ENCODE results near the gene FSTL4. TPM values are rescaled to one million over a fixed set of nuclear protein-coding genes. Genes with fewer than 3 reads are reported as not detected.

FSTL4 gene
- total and polyA plus RNA-seq, 12 donors = 0.01 to 0.42 (median 0.38) TPM; not detected in 6

GRCh38 chr5:133624316-133624715, 12.0 kb upstream of the FSTL4 start:
- H3K27ac ChIP-seq = no peak overlapping the region
- intact Hi-C loops (cut with DNase I) = no loop called here
- ATAC-seq (no peak), DNase-seq (no peak)
- H3K27me3 ChIP-seq = peaks cover 0 to 22% (median 4%) of the 10 kb centered on the region in 7 donors
- TF ChIP-seq CTCF (IDR thresholded peaks at IDR 0.05) = no peak
- 64 to 68% methylated on average over 3 of the region's 3 CpGs for WGBS, 2 donors
- no peaks in the 10 kb centered on the region for H3K4me1 ChIP-seq
- H3K36me3 ChIP-seq = no peaks in the 10 kb centered on the region
- no peak overlapping the region for H3K4me3 ChIP-seq
- H3K9me3 ChIP-seq = peaks cover 0 to 8% (median 0%) of the 10 kb centered on the region in 11 donors

- Histone ChIP-seq H3K36me3 (no peaks in the 10 kb centered on the region), H3K27me3 (peaks cover 0 to 52% (median 36%) of the 10 kb centered on the region in 7 donors), H3K27ac (no peak overlapping the region), H3K9me3 (no peaks in the 10 kb centered on the region), H3K4me3 (no peak overlapping the region), H3K4me1 (peaks cover 0 to 4% (median 0%) of the 10 kb centered on the region in 9 donors)
- DNase-seq (no peak), ATAC-seq (no peak)
- WGBS, 2 donors = 82 to 84% methylated on average over 1 of the region's 1 CpG
- TF ChIP-seq CTCF (IDR thresholded peaks at IDR 0.05) = no peak
- intact Hi-C loops (cut with DNase I) = loop anchor here in 4 of 10 donors (10.0 kb wide), 2 partner anchors 193 to 503 kb away; no protein-coding TSS in a partner anchor
Observed at GRCh38 chr5:133618141-133618540, 5.8 kb upstream of the FSTL4 start.

GRCh38 chr5:133613743-133614142, 1.4 kb upstream of the FSTL4 start:
- 73 to 78% methylated on average over 2 of the region's 2 CpGs for WGBS, 2 donors
- DNase-seq (no peak), ATAC-seq (no peak)
- no peak overlapping the region for H3K4me3 ChIP-seq
- no peak overlapping the region for H3K27ac ChIP-seq
- H3K9me3 ChIP-seq = no peaks in the 10 kb centered on the region
- H3K27me3 ChIP-seq = peaks cover 15 to 79% (median 72%) of the 10 kb centered on the region in 7 donors
- no peak for TF ChIP-seq CTCF (IDR thresholded peaks at IDR 0.05)
- H3K4me1 ChIP-seq = peaks cover 8 to 27% (median 13%) of the 10 kb centered on the region in 9 donors
- intact Hi-C loops (cut with DNase I) = loop anchor here in 8 of 10 donors (5.0 to 10.0 kb wide), 3 partner anchors 189 to 499 kb away; no protein-coding TSS in a partner anchor
- no peaks in the 10 kb centered on the region for H3K36me3 ChIP-seq

- Histone ChIP-seq H3K36me3 (no peaks in the 10 kb centered on the region), H3K4me3 (no peak overlapping the region), H3K9me3 (no peaks in the 10 kb centered on the region), H3K27me3 (peaks cover 15 to 82% (median 75%) of the 10 kb centered on the region in 7 donors), H3K4me1 (peaks cover 8 to 27% (median 13%) of the 10 kb centered on the region in 9 donors), H3K27ac (no peak overlapping the region)
- 60 to 61% methylated on average over 5 of the region's 5 CpGs for WGBS, 2 donors
- intact Hi-C loops (cut with DNase I) = loop anchor here in 8 of 10 donors (5.0 to 10.0 kb wide), 3 partner anchors 188 to 498 kb away; no protein-coding TSS in a partner anchor
- ATAC-seq (no peak), DNase-seq (no peak)
- TF ChIP-seq CTCF (IDR thresholded peaks at IDR 0.05) = no peak
Observed at GRCh38 chr5:133613184-133613583, 843 bp upstream of the FSTL4 start.

All from heart right ventricle (tissue), 16 donors.